ENCODE measurements around the gene PLEKHA6.

DNA sequence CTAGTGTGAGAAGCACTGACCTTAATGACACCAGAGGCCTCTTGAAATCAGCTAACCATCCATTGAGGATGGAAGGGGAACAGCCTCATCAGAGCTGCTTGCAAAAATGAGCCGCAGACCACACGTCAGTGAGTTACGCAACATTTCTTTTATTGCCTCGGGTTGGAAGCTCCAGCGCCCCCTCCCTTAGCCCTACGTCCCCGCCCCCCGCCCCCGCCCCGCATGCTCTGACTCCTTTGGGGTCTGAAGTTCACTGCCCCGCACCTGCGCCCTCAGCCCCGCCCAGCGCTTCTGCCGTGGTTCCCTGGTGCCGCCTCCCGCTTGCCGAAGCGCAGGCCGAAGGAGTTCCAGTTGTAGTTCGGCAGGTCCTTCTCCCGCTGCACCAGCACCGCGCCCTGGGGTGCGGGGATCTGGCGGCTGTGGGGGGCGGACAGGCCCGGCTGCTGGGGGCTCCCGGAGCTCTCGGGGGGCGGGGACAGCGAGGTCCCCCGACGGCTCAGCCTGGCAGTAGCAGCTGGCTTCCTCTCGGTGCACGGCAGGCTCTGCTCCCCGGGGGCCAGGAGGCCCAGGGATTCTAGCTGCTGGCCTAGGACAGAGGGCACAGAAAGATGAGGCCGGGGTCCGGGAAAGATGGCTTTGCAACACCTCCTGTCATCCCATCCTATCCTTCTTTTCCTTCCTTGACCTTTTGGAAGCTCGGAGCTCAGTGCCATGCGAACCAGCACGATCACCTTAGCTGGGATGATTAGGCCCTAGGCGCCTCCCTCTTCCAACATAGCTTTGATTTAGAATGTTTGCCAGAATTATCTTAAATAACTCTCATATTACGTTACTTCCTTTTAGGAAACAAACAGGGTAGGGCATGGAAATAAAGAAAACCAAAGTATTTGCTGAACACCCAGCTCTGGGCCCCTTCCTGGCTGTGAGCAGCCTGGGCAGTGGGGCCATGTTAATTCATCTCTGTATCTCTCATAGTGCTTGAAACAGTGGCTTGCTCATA, 169.2 kb downstream of the PLEKHA6 start:
- TF ChIP-seq, protein P1, sequence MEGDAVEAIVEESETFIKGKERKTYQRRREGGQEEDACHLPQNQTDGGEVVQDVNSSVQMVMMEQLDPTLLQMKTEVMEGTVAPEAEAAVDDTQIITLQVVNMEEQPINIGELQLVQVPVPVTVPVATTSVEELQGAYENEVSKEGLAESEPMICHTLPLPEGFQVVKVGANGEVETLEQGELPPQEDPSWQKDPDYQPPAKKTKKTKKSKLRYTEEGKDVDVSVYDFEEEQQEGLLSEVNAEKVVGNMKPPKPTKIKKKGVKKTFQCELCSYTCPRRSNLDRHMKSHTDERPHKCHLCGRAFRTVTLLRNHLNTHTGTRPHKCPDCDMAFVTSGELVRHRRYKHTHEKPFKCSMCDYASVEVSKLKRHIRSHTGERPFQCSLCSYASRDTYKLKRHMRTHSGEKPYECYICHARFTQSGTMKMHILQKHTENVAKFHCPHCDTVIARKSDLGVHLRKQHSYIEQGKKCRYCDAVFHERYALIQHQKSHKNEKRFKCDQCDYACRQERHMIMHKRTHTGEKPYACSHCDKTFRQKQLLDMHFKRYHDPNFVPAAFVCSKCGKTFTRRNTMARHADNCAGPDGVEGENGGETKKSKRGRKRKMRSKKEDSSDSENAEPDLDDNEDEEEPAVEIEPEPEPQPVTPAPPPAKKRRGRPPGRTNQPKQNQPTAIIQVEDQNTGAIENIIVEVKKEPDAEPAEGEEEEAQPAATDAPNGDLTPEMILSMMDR (IDR thresholded peaks at IDR 0.05; ENCODE audit: low read length), result no peak
- TF ChIP-seq EZH2 (optimal IDR thresholded peaks at IDR 0.05; ENCODE audit: low read depth, low read length) (no peak), EZH2phosphoT487 (IDR thresholded peaks at IDR 0.05; ENCODE audit: low read length) (no peak)

All from MM.1S (cell line).